ENCODE results near the gene TCFL5.

Gene TCFL5

DNA sequence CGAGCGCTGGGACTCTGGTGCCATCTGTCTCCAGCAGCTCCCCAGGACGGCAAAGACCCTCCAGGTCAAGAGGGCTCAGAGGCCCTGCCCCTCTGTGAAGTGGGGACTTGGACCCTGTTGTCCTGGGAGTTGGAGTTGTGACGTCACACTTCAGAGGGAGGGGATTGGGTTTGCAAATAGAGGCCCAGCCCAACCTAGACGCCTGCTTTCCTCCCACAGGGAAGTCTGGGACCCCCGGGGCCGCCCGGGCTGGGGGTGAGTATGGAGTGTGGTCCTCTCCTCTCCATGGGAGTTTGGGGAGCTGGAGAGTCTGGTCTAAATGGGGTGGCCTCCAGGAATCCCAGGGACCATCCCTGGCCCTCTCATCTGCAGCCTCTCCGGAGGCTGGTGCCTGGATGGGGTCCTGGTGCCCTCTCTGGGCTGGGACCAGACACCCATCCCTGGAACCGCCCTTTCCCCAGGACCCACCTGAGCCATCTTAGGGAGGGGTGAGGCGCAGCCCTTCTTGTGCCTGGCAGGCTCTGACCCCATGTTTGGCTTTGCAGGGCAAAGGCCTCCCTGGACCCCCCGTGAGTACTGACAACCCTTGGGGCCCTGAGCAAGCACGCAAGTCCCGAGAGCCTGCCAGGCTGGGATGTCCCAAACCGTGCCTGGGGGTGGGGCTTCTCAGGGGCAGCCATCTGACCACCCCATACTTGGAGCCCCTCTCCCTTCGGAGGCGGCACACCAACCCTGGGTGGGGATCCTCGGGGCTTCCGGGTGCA lies 40.5 kb downstream of the TCFL5 start:
- no peak for DNase-seq

DNA sequence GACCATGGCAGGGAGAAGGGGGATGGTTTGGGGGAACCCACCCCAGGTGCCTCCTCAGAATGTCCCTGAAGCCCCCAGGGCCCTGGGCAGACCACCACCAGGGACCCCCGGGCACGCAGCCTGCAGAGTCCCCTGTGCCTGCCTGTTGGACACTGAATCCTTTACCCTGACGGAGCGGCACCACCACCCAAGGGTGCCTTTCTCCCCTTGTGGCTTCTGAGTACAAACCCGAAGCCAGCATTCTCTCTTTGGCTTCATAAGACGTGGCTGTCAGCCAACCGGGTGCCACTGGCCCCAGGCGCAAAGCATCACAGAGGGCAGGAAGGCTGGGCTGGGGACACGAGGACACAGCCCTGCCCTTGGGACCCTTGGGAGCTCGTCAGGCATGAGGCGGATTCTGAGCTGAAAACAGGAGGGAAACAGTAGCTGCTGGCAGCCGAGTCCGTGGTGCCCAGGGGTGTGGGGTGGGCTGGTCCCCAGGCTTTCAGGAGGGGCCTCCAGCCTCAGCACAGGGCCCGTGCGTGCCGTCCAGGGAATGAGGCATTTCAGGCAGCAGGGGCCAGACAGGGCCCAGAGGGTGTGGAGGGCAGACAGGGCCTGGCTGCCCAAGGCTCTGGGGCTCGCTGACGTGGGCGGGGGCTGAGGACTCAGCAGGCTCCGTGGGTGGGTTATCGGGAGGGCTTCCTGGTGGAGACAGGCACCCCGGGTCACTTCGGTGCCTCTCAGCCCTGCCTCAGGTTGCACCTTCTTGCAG lies 41.2 kb downstream of the TCFL5 start:
- DNase-seq, result no peak

DNA sequence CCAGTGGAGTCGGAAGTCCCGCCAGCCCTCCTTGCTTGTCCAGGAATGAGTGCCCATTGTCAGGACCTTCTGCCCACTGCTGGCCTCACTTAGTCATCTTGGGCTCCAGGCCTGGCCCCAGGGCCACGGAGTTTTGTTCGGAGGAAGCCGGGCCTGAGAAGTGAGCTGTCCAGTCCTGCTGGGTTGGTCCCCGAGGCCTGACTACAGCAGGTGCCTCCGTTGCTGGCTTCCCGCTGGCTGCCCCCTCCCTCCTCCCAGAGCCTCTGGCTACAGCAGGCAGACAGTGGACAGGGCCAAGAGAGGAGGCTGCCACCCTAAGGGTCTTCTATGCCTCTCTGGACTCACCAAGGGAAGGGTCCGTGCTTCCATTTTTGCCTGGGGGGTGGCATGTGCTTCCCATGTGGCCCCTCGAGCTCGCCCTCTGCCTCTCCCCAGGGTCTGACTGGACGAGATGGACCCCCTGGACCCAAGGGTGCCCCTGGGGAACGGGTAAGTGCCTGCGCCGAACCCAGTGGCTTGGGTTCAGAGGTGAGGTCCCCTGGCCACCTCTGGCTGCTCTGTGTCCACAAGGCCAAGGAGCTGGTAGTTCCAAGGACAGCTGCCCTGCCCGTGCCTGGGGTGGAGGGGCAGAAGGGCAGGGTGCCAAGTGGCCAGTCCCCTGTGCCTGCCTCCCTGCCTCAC lies 42.0 kb downstream of the TCFL5 start:
- DNase-seq, result no peak

DNA sequence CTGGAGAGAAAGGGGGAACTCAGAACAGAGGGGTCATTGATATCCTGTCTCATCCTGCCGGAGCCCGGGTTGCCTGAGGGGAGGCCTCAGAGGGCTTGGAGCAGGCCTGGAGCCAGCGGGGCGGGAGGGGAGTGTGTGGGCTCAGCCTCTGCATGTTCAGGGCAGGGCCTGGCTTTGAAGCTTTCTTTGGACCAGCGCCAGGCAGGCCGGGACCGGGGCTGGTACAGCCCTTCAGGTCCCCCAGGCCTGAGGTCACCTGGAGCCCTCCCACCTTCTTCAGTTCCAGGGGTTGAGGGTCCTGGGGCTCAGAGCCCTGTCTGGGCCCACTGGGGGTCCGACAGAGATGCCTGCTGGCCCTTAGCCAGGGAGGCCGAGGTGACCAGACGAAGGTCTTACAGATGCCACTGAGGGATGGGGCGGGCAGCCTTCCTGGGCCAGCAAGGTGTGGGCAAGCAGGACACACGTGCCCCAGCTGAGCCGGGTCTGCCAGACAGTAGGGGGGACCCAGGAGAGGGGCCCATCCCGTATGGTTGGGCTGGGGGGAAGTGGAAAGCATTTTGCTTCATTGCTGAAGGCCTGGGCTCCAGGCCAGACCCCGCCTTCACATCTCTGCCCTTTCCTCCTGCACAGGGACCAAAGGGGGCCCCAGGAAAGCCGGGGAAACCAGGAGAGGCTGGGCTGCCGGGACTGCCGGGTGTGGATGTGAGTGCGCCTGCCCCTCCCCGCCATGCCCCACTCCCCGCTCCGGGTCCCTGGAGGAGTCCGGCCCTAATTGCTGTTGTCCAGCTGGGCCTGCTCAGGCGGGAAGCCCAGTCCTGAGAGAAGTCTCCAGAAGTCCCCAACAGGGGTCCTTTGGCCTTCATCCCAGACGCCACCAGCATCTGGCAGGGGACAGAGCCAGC lies 42.8 kb downstream of the TCFL5 start:
- no peak for DNase-seq

DNA sequence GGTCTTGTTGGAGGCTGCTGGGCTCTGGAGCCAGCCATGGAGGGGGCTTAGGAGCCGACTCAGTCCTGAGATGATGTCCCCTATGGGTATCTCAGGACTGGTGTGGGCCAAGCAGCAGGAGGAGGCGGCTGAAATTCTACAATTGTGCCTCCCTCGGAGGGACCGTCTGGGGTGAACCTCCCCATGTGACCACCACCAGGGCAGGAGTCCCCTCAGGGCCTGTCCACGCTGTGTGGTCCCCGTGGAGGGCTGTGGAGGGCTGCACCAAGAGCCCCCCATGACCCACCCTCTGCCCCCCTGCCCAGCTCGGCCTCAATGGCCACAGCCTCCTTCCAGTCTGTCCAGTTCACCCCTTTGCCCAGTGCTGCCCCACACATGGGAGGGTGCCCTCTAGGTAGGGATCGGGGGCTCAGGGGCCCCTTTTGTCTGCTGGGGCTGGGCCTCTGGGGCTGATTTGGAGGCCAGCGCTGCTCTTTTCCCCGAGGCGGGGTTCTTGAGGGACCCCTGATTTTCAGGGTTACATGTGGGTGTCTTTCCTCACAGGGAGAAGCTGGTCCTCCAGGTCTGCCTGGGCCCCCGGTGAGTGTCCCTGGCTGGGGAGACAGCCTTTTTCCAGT lies 43.5 kb downstream of the TCFL5 start:
- DNase-seq, result no peak

DNA sequence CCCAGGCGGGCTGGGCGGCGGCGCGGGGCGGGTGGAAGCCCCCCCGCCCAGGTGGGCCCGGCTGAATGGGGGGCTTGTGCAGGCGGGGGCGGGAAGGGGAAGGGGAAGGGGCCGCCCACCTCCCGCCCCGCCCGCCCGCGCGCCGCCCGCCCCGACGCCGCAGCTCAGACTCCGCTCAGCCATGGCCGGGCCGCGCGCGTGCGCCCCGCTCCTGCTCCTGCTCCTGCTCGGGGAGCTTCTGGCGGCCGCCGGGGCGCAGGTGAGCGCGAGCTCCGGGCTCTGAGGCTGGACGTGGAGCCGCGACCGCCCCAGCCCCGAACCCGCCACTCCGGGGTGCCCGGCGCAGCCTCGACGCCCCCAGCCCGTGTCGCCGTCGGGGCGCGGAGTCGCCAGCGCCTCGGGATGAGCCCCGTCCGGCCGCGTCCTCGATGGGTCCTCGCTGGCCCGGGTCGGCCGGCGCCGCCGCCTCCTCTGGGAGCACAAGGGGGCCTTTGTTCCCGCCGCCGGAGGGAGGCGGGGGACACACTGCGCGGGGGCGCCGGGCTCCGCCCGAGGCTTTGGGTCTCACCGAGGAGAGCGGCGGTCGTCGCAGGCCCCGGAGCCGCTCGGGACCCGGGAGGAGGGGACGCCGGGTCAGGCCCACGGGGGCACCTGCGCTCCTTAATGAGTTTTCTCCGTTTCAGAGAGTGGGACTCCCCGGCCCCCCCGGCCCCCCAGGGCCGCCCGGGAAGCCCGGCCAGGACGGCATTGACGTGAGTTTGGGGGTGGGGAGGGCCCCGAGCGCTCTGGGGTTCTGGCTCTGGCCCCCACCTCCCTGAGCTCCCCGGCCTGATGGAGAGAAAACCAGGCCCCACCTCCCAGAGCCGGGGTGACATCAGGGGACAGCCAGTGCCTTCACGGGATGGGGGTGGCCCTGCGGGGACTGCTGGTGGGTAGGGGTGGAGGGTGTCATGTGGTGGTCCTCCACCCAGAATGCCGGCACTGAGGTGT lies 44.4 kb downstream of the TCFL5 start, which contains the start of gene COL9A3:
COL9A3 (plus strand) TSS at position 167 of the 990 bp plus-strand sequence; CDS start at position 182, 15 bp downstream.
- peak; percentile 22 for DNase-seq

DNA sequence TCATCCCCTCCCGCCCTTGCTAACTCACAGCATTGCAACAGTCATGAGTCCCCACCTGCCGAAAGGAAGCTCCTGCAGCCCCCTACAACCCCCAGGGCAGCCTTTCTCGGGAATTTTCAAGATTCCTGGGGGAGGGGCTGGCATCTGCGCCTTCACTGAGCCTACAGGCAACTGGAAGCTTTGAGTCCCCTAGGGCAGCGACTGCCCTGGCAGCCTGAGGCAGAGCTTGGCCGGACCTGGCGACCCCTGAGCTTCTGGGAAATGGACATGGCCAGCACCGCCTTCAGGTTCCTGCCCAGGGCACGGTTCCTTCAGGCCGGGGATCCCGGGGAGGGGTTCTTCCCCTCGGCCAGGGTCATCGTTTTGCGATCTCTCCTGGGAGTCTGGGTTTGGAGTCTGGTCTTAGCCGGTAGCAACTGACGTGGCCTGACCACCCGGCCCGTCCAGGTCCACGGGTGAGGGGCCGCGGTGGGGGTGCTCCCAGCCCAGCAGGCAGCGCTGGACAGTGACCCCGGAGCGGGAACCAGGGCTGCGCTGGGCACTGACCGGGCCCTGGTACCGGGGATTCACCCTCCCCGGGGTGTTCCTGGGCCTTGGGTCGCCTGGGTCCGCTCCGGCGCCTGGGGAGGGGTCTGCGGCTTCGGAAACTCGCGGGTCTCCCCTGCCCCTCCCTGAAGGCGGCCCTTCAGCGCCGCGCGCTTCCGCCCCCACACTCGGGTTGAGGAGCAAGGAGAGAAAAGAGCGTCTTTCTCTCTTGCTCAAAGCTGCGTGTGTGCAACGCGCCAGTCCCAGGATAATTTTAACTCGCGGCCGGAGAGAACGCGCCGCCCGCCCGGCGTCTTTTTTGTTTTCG lies 45.4 kb downstream of the TCFL5 start:
- DNase-seq, result no peak

DNA sequence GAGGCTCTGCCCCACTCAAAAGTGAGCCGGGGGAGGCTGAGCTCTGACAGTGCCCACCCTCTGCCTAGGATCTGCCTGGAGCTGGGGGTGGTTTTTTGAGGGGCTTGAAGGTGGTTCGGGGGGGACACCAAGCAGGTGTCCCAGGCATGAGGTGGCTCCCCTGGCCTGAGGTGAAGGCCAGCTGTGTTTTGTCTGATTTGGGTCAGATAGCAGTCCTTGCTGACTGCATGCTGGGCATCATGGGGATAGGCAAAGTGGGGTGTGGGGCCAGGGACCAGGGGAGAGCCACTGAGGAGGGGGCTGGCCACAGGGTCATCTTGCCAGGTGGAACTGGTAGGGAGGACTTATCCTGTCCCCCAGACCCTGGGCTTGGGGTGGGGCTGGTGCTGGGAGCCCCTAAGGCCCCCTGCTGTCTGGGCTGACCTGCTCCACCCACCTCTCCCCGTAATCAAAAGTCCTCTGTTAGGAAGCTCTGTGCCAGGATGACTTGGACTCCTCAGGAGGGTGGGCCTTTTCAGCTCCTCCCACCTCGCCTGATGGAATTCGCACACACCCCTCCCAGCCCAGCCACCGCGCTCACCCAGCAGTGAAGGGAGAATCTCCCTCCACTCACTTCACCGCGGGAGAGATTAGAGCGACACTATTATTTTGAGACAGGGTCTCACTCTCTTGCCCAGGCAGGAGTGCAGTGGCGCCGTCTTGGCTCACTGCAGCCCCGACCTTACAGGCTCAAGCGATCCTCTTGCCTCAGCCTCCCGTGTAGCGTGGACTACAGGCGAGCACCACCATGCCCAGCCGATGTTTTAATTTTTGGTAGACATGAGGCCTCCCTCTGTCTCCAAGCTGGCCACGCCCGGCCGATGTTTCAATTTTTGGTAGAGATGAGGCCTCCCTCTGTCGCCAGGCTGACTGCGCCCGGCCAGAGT lies 46.3 kb downstream of the TCFL5 start:
- DNase-seq, result no peak

DNA sequence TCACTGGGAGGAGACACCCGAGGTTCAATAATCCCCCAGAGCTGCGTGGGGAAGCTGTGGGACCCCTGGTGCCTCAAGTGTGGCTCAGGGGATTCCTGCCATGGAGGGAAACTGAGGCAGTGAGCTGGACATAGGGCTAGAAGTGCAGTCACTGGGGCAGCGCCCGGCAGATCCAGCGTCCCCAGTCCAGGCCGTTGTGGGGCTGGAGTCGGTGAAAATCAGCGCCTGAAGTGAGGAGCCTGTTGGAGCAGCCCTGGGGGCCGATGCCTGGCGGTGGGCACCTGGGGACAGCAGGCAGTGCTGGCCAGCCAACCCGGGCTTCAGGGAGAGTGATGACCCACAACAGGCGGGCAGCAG lies 46.9 kb downstream of the TCFL5 start:
- no peak for DNase-seq

DNA sequence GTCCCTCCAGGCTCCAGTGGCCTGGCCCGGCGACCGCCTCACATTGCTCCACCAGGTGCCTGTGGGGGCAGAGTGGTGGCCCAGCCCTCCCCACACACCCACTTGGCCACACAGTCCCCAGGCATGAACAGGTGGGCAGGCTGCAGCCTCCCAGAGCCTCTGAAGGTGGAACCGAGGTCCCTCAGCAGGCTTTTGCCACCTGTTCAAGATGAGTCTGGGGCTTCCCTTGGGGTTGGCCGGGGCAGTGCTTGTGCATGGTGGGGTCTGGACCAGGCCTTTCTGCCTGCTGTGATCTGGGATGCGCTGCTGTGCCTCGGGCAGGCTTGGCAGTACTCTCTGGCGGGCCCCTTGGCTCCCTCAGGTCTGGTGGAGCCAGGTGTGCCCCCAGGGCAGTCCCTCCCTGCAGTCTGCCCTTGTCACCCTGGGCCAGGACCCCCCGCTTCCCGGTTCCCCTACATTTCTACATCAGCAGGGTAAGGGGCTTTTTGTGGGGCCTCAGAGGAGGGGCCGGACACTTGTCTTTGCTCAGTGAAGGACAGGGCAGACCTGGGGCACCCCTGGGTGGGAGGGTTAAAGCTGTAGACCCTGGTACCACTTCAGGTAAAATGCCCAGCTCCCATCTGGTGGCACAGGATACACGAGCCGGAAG lies 47.4 kb downstream of the TCFL5 start:
- no peak for DNase-seq

DNA sequence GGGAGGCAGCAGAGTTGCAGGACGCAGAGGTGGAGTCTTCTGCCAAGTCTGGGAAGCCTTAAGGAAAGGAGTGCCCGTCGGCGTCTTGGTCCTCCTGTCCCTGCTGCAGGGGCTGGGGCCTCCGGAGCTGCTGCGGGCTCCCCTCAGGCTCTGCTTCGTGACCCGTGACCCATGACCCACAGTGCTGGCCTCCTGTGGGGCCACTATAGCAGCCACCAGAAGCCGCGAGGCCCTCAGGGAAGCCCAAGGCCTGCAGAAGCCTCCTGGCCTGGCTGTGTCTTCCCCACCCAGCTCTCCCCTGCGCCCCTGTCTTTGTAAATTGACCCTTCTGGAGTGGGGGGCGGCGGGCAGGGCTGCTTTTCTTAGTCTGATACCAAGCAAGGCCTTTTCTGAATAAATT lies 48.0 kb downstream of the TCFL5 start:
- DNase-seq, result no peak

DNA sequence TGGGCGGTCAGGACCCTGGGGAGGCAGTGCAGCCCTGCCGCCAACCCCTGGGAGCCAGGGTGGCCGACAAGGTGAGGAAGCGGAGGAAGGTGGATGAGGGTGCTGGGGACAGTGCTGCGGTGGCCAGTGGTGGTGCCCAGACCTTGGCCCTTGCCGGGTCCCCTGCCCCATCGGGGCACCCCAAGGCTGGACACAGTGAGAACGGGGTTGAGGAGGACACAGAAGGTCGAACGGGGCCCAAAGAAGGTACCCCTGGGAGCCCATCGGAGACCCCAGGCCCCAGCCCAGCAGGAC lies 48.8 kb downstream of the TCFL5 start:
- no peak for DNase-seq

DNA sequence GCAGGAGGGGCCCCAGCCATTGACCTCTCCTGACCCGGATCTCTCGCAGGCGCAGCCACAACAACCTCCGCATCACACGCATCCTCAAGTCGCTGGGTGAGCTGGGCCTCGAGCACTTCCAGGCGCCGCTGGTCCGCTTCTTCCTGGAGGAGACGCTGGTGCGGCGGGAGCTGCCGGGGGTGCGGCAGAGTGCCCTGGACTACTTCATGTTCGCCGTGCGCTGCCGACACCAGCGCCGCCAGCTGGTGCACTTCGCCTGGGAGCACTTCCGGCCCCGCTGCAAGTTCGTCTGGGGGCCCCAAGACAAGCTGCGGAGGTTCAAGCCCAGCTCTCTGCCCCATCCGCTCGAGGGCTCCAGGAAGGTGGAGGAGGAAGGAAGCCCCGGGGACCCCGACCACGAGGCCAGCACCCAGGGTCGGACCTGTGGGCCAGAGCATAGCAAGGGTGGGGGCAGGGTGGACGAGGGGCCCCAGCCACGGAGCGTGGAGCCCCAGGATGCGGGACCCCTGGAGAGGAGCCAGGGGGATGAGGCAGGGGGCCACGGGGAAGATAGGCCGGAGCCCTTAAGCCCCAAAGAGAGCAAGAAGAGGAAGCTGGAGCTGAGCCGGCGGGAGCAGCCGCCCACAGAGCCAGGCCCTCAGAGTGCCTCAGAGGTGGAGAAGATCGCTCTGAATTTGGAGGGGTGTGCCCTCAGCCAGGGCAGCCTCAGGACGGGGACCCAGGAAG lies 49.3 kb downstream of the TCFL5 start:
- no peak for DNase-seq

DNA sequence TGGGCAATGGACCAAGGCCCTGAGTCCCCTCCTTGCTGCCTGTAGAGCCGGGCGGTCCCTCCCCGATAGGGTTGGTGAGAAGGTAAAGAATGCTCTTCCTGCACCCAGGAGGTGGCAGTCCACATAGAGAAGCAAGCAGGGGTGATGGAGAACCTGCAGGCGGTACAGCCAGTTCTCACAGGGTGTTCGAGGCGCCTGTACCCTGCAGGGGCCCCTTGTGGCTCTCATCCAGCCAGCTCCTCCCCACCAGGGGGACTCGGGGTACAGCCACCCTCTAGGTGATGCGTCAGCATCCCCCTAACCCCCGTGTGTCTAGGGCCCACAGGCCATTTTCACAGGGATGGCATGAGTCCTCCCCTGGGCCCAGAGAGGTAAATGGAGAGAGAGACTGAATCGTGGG lies 49.9 kb downstream of the TCFL5 start:
- no peak for DNase-seq

DNA sequence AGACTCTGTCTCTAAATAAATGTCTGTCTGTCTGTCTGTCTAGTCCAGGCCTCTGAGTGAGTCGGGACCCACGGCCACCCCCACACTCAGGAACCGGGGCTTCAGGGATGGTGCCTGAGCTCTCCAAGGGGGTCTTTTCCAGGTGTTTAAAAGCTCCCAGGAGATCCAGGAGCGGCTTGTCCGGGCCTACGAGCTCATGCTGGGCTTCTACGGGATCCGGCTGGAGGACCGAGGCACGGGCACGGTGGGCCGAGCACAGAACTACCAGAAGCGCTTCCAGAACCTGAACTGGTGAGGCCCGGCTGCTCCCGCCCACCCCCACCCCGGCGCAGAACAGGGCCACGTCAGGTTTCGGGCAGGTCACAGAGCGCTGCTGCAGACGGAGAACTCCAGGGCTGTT lies 50.3 kb downstream of the TCFL5 start:
- DNase-seq, result no peak

DNA sequence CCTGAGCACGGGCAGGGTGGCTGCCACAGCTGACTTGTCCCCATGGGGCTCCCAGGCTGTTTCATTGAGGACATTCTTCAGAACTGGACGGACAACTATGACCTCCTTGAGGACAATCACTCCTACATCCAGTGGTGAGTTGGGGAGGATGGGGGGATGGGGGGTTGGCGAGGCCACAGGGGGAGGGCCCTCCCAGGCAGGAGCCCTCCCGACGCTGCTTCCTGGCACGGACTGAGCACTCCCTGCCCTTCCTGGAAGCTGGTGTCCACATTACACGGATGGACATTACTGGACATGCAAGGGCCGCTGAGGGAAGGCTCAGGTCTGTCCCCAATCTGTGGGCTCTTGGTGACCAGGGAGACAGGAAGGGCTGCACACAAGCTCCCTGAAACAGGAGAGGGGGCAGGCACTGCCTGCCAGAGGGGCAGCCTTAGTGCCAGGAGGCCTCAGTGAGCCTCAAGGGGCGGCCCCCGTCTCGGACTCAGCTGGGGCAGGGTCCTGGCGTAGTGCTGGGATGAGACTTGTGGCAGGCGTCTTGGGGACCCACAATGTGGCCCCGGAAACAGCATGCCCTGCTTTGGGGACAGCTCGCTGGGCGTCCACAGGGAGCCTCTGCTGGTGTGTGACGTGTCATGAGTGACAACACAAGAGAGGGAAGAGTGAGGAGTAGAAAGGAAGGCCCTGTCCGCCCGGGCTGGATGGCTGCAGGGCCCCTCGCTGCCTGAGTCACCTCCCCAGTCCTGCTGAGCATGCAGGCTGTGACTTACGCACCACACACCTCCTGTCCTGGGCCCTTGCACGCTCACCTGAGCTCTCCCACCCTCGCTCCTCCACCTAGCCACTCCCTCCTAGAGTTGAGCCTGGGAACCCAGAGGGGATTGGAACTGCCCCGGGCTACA lies 51.8 kb downstream of the TCFL5 start:
- no peak for DNase-seq

Data from NCI-H2227 treated with DMSO at 0.1 percent for 48 hours (cell line).